ENCODE measurements around the gene TCF4. TPM values are rescaled to one million over a fixed set of nuclear protein-coding genes. Genes with fewer than 3 reads are reported as not detected.

The TCF4 gene
- total and polyA plus RNA-seq, 10 donors, result 14.6 to 200 (median 153) TPM

DNA sequence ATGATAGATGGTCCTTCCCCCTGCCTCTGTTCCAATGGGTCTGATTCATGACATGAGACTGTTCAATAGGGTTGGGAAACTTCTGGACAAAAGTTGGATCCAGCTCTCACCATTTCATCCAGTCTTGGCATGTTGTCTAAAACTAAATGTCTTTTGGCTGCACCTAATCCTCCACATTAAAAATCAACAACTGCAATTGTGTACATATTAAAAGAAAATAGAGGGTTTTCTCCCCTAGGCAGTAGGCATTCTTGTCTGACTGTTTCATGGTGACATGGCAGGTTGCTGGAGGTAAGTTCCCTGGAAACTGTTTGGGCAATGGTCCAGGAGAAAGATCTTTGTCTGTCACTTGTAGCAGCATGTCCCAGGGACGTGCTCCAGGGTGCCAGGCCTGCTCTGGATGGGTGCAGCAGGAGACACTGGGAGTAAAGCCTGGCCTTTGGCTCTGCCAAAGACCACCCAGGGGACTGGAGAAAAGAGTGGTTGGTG is 135.8 kb downstream of the TCF4 start:
- H3K27ac ChIP-seq, result no peak overlapping the region
- 75 to 92% (median 81%) methylated on average over 1 of the region's 1 CpG for WGBS, 5 donors
- no peaks in the 10 kb centered on the region for H3K27me3 ChIP-seq (replicated peaks in 1 of 7)
- TF ChIP-seq, protein P1, sequence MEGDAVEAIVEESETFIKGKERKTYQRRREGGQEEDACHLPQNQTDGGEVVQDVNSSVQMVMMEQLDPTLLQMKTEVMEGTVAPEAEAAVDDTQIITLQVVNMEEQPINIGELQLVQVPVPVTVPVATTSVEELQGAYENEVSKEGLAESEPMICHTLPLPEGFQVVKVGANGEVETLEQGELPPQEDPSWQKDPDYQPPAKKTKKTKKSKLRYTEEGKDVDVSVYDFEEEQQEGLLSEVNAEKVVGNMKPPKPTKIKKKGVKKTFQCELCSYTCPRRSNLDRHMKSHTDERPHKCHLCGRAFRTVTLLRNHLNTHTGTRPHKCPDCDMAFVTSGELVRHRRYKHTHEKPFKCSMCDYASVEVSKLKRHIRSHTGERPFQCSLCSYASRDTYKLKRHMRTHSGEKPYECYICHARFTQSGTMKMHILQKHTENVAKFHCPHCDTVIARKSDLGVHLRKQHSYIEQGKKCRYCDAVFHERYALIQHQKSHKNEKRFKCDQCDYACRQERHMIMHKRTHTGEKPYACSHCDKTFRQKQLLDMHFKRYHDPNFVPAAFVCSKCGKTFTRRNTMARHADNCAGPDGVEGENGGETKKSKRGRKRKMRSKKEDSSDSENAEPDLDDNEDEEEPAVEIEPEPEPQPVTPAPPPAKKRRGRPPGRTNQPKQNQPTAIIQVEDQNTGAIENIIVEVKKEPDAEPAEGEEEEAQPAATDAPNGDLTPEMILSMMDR (IDR thresholded peaks at IDR 0.05 in 8 of 11, conservative IDR thresholded peaks at IDR 0.05 in 3 of 11), result no peak
- TF ChIP-seq POLR2AphosphoS5 (IDR thresholded peaks at IDR 0.05) (no peak), POLR2A (IDR thresholded peaks at IDR 0.05) (no peak)
- intact Hi-C loops (cut with DNase I; ENCODE audit: low total_unique reads), result no loop called here
- H3K36me3 ChIP-seq, result no peaks in the 10 kb centered on the region
- no peak for DNase-seq
- no peak overlapping the region for H3K4me3 ChIP-seq
- peaks cover 0 to 13% (median 0%) of the 10 kb centered on the region in 6 donors for H3K4me1 ChIP-seq
- no peaks in the 10 kb centered on the region for H3K9me3 ChIP-seq

DNA sequence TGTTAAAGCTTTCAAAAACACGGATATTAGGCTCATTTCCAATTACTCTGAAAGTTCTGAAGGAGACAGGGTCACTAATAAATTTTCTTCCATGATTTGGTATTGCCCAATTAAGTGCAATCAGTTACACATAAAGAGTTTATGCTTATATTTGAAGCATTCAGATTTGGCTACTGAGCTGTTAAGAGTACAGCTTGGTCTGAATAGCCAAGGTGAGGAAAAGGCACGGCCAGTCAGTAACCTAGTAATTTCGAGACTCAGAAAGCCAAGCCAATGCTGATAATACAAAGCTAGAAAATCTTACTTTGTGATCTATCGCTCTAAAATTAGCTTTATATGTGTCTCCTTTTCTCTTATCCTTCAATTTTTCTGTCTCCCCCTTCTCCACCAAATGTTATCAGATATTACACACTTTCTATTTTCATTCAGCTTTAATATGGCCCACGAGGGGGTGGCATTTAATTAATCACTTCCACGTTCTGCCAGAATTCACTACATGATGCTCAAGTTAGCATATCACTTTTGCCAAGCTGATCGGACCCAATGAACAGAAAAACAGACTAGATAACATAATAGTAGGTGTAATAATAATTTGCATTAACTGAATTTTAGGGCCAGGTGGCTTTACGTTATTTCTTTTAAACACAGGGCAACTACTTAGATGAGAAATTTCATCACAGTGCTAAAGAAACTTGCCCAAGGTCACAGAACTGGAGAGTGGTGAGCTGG is 138.4 kb downstream of the TCF4 start:
- no peak for DNase-seq
- Histone ChIP-seq H3K27ac (no peak overlapping the region), H3K4me1 (peaks cover 0 to 16% (median 0%) of the 10 kb centered on the region in 6 donors), H3K4me3 (no peak overlapping the region), H3K36me3 (no peaks in the 10 kb centered on the region), H3K9me3 (peaks cover 0 to 9% (median 3%) of the 10 kb centered on the region in 8 donors), H3K27me3 (replicated peaks in 1 of 7) (no peaks in the 10 kb centered on the region)
- intact Hi-C loops (cut with DNase I; ENCODE audit: low total_unique reads), result no loop called here
- TF ChIP-seq POLR2AphosphoS5 (IDR thresholded peaks at IDR 0.05) (no peak), POLR2A (IDR thresholded peaks at IDR 0.05) (no peak)
- TF ChIP-seq, protein P1 (IDR thresholded peaks at IDR 0.05 in 8 of 11, conservative IDR thresholded peaks at IDR 0.05 in 3 of 11), result no peak
- WGBS, 5 donors, result 72 to 76% (median 75%) methylated on average over 8 of the region's 8 CpGs

DNA sequence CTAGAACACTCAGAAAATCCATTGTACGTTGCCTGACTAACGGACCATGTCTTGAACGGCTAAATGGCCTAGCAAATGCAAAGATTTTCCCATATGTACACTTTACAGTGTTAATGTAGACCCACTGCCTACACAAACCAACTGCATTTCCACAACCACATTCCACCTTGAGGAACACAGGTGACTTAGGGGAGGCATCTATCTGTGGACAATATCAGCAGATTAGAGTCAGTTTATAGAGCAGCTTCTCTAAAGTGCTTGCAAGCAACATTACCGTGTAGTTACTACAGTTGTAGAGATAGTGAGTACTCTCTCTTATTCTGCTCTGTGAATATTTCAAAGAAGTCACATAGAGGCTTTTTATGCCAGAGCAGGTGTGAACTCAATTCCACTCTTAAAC is 139.6 kb downstream of the TCF4 start:
- peaks cover 0 to 16% (median 0%) of the 10 kb centered on the region in 6 donors for H3K4me1 ChIP-seq
- no peaks in the 10 kb centered on the region for H3K36me3 ChIP-seq
- DNase-seq, result no peak
- intact Hi-C loops (cut with DNase I; ENCODE audit: low total_unique reads), result no loop called here
- TF ChIP-seq POLR2A (IDR thresholded peaks at IDR 0.05) (no peak), POLR2AphosphoS5 (IDR thresholded peaks at IDR 0.05) (no peak)
- TF ChIP-seq, protein P1 (IDR thresholded peaks at IDR 0.05 in 8 of 11, conservative IDR thresholded peaks at IDR 0.05 in 3 of 11), result no peak
- 80 to 88% (median 87%) methylated on average over 4 of the region's 4 CpGs for WGBS, 5 donors
- H3K9me3 ChIP-seq, result peaks cover 0 to 9% (median 3%) of the 10 kb centered on the region in 8 donors
- H3K4me3 ChIP-seq, result no peak overlapping the region
- no peak overlapping the region for H3K27ac ChIP-seq
- H3K27me3 ChIP-seq (replicated peaks in 1 of 7), result no peaks in the 10 kb centered on the region

DNA sequence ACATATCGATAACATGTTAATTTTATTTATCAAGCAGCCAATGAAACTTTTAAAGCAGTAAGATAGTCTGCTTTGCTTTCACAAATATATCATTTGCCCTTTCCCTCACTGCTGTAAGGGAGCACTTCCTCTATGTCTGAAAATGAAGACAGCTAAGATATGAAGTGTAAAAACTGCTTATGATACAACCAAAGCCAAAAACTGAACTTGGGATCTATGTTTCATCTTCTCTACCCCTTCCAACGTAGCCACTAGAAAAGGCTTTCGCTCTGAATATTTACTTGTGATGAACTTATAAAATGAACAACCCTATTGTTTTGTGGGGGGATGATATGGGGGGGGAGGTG is 140.3 kb downstream of the TCF4 start:
- peak overlapping the region in 1 of 8 donors; percentile 28 for H3K27ac ChIP-seq
- DNase-seq, result no peak
- H3K4me1 ChIP-seq, result peaks cover 0 to 16% (median under 1%) of the 10 kb centered on the region in 6 donors
- no peaks in the 10 kb centered on the region for H3K27me3 ChIP-seq (replicated peaks in 1 of 7)
- H3K9me3 ChIP-seq, result peaks cover 0 to 9% (median 3%) of the 10 kb centered on the region in 8 donors
- WGBS, 5 donors, result 80 to 89% (median 84%) methylated on average over 3 of the region's 3 CpGs
- intact Hi-C loops (cut with DNase I; ENCODE audit: low total_unique reads), result no loop called here
- H3K36me3 ChIP-seq, result no peaks in the 10 kb centered on the region
- TF ChIP-seq, protein P1 (IDR thresholded peaks at IDR 0.05 in 8 of 11, conservative IDR thresholded peaks at IDR 0.05 in 3 of 11), result no peak
- H3K4me3 ChIP-seq, result no peak overlapping the region

All from spleen (tissue), 11 donors.